ENCODE data around the gene KRTAP10-3. TPM values are rescaled to one million over a fixed set of nuclear protein-coding genes. Genes with fewer than 3 reads are reported as not detected.
A peak's percentile ranks its signal among the peaks of the same experiment; 100 is the strongest.

The KRTAP10-3 gene
- total and polyA plus RNA-seq, 5 experiments from 2014 or later = not detected

DNA sequence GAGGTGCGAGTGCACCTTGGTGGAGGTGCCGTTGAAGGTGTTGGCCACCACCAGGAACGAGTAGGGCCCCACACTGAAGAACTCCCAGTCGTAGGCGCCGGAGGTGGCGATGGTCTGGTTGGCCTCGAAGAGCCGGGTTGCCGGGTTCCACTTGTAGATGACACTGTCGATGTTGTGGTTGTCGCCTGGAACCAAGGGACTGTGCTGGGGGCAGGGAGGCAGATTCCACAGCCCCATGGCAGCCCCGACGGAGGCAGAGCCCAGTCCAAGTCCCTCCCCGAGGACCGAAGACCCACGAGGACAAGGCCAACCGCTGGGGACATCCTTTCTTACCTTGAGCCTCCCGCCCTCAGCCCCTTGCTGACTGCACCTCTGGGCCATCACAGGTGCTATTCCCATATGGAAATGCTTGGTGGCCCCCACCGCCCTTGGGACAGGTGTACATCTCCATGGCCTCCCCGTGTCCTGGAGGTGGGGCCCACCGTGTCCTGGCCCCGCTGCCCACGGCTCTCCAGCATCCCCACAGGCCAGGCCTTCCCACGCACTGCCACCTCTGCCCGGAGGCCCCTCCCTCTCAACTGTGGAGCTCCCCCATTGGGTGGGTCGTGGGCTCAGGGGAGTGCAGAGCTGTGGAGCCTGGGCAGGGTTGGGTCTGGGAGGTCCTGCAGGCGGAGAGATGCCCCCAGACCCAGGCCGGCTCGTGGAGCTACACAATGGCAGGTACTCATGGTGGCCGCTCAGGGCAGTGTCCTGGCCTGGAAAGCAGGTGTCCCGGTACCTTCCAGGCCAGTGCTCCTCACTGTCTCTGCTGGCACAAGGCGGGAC is 36.5 kb downstream of the KRTAP10-3 start:
- H3K36me3 Mint-ChIP-seq = no peaks in the 10 kb centered on the region
- peaks cover 0 to 1% (median 0%) of the 10 kb centered on the region in 5 donors for H3K27me3 Mint-ChIP-seq
- POLR2A ChIA-PET = no interaction called here
- peaks cover 0 to 5% (median 0%) of the 10 kb centered on the region in 4 donors for H3K4me1 Mint-ChIP-seq
- ATAC-seq = no peak
- H3K9me3 Mint-ChIP-seq = no peaks in the 10 kb centered on the region
- no peak for DNase-seq
- peak overlapping the region in 1 of 10 donors; percentile 54 for H3K27ac Mint-ChIP-seq
- no peak overlapping the region for H3K4me3 Mint-ChIP-seq

- H3K27me3 Mint-ChIP-seq = peaks cover 0 to 1% (median 0%) of the 10 kb centered on the region in 5 donors
- peak overlapping the region in 2 of 10 donors; percentile 1 to 54 for H3K27ac Mint-ChIP-seq
- no peaks in the 10 kb centered on the region for H3K9me3 Mint-ChIP-seq
- POLR2A ChIA-PET = no interaction called here
- DNase-seq (no peak), ATAC-seq (no peak)
- no peaks in the 10 kb centered on the region for H3K36me3 Mint-ChIP-seq
- peaks cover 0 to 9% (median 0%) of the 10 kb centered on the region in 4 donors for H3K4me1 Mint-ChIP-seq
- no peak overlapping the region for H3K4me3 Mint-ChIP-seq
Observed at GRCh38 chr21:44521301-44521927, 37.2 kb downstream of the KRTAP10-3 start.

- ATAC-seq (no peak), DNase-seq (peak in 1 of 10 donors; percentile 47)
- no peaks in the 10 kb centered on the region for H3K36me3 Mint-ChIP-seq
- H3K4me3 Mint-ChIP-seq = no peak overlapping the region
- H3K4me1 Mint-ChIP-seq = peaks cover 0 to 9% (median 0%) of the 10 kb centered on the region in 4 donors
- POLR2A ChIA-PET = no interaction called here
- H3K27me3 Mint-ChIP-seq = peaks cover 0 to 1% (median 0%) of the 10 kb centered on the region in 5 donors
- H3K9me3 Mint-ChIP-seq = no peaks in the 10 kb centered on the region
- no peak overlapping the region for H3K27ac Mint-ChIP-seq
Observed at GRCh38 chr21:44520326-44521300, 38.0 kb downstream of the KRTAP10-3 start.

- peaks cover 0 to 9% (median 1%) of the 10 kb centered on the region in 4 donors for H3K4me1 Mint-ChIP-seq
- DNase-seq (peak in 1 of 10 donors; percentile 53), ATAC-seq (no peak)
- H3K36me3 Mint-ChIP-seq = no peaks in the 10 kb centered on the region
- H3K27ac Mint-ChIP-seq = peak overlapping the region in 4 of 10 donors; percentile 57 to 86 (median 62)
- POLR2A ChIA-PET = no interaction called here
- no peaks in the 10 kb centered on the region for H3K9me3 Mint-ChIP-seq
- H3K4me3 Mint-ChIP-seq = no peak overlapping the region
- peaks cover 0 to 1% (median 0%) of the 10 kb centered on the region in 5 donors for H3K27me3 Mint-ChIP-seq
Observed at GRCh38 chr21:44519346-44520325, 39.0 kb downstream of the KRTAP10-3 start.

GRCh38 chr21:44518686-44519085 is 39.9 kb downstream of the KRTAP10-3 start:
- POLR2A ChIA-PET = no interaction called here
- Mint-ChIP-seq H3K27me3 (peaks cover 0 to 1% (median 0%) of the 10 kb centered on the region in 5 donors), H3K36me3 (no peaks in the 10 kb centered on the region), H3K4me1 (peaks cover 0 to 9% (median 1%) of the 10 kb centered on the region in 4 donors), H3K27ac (peak overlapping the region in 1 of 10 donors; percentile 57), H3K4me3 (no peak overlapping the region), H3K9me3 (no peaks in the 10 kb centered on the region)
- no peak for DNase-seq
- no peak for ATAC-seq

GRCh38 chr21:44517175-44517899 is 41.3 kb downstream of the KRTAP10-3 start:
- POLR2A ChIA-PET = interaction anchor here (0.6 kb wide), 1 partner anchor 23 kb away, joined by 3 read pairs; no protein-coding TSS in a partner anchor

DNA sequence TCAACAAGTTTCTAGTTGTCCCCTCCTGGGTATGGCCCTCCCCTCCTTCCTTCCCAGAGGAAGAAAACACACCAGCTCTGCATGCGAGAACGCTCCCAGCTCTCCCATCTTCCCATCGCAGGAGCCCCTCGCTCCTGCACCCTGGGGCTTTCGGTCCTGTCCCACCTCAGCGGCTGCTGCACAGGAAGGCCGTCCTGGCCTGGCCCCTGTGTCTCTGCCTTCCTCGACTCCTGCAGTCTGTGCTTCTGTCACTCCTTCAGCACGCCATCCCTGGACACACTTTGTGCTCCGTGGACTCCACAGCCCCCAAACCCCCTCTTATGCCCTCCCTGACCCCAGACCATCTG is 41.8 kb downstream of the KRTAP10-3 start:
- Mint-ChIP-seq H3K27ac (peak overlapping the region in 6 of 10 donors; percentile 2 to 92 (median 45)), H3K9me3 (no peaks in the 10 kb centered on the region), H3K4me1 (peaks cover 0 to 12% (median 1%) of the 10 kb centered on the region in 4 donors), H3K36me3 (no peaks in the 10 kb centered on the region), H3K4me3 (no peak overlapping the region), H3K27me3 (peaks cover 0 to 1% (median 0%) of the 10 kb centered on the region in 5 donors)
- POLR2A ChIA-PET = no interaction called here
- ATAC-seq = no peak
- no peak for DNase-seq

More at GRCh38 chr21:44517175-44517899, 41.3 kb downstream of the KRTAP10-3 start:
- Mint-ChIP-seq H3K4me1 (peaks cover 0 to 12% (median 1%) of the 10 kb centered on the region in 4 donors), H3K27ac (peak overlapping the region in 5 of 10 donors; percentile 2 to 92 (median 19)), H3K9me3 (no peaks in the 10 kb centered on the region), H3K36me3 (no peaks in the 10 kb centered on the region), H3K27me3 (peaks cover 0 to 1% (median 0%) of the 10 kb centered on the region in 5 donors), H3K4me3 (no peak overlapping the region)
- DNase-seq (no peak), ATAC-seq (no peak)

GRCh38 chr21:44516342-44516741 is 42.3 kb downstream of the KRTAP10-3 start:
- Mint-ChIP-seq H3K9me3 (no peaks in the 10 kb centered on the region), H3K4me1 (peaks cover 0 to 12% (median 1%) of the 10 kb centered on the region in 4 donors), H3K36me3 (no peaks in the 10 kb centered on the region), H3K4me3 (no peak overlapping the region), H3K27me3 (peaks cover 0 to 1% (median 0%) of the 10 kb centered on the region in 5 donors), H3K27ac (peak overlapping the region in 2 of 10 donors; percentile 7 to 72)
- POLR2A ChIA-PET = no interaction called here
- no peak for ATAC-seq
- no peak for DNase-seq

GRCh38 chr21:44515359-44516165 is 43.0 kb downstream of the KRTAP10-3 start:
- no peak overlapping the region for H3K4me3 Mint-ChIP-seq
- H3K4me1 Mint-ChIP-seq = peaks cover 0 to 11% (median 5%) of the 10 kb centered on the region in 4 donors
- peak overlapping the region in 6 of 10 donors; percentile 17 to 78 (median 48) for H3K27ac Mint-ChIP-seq
- DNase-seq (no peak), ATAC-seq (no peak)
- H3K9me3 Mint-ChIP-seq = no peaks in the 10 kb centered on the region
- peaks cover 0 to 1% (median 0%) of the 10 kb centered on the region in 5 donors for H3K27me3 Mint-ChIP-seq
- POLR2A ChIA-PET = no interaction called here
- H3K36me3 Mint-ChIP-seq = no peaks in the 10 kb centered on the region

DNA sequence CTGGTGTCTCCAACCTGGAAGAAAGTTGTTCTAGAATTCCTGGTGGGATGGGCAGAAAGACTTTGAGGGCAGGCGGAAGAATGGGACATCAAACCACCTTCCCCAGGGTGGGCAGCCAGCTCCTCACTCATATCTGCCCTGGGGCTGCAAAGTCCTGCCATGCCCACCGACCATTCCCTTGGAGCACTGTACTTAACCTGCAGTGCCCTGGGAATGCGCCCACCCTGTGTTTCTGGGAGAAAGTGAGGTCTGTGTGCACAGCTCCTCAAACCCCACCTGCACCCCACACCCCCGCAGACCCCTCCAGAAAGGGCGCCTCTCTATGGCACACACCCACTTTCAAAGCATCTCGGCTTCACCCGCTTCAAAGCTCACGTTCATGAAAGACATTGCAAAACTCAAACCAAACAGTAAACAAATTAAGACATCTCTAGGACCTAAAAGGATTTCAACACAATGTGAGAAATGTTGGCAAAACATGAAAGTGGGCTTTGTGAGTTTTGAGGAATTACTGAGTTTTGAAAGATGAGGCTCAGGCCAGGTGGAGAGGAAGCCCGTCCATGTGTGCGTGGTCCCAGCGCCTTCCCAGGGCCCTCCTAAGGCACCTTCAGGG is 43.7 kb downstream of the KRTAP10-3 start:
- Mint-ChIP-seq H3K36me3 (no peaks in the 10 kb centered on the region), H3K27me3 (peaks cover 0 to 1% (median 0%) of the 10 kb centered on the region in 5 donors), H3K4me3 (no peak overlapping the region), H3K27ac (peak overlapping the region in 3 of 10 donors; percentile 24 to 34 (median 29)), H3K9me3 (no peaks in the 10 kb centered on the region), H3K4me1 (peaks cover 0 to 12% (median 6%) of the 10 kb centered on the region in 4 donors)
- POLR2A ChIA-PET = no interaction called here
- DNase-seq (no peak), ATAC-seq (no peak)
